GM23338 (cell line): ENCODE results near the gene LUZP2. TPM values are rescaled to one million over a fixed set of nuclear protein-coding genes. Genes with fewer than 3 reads are reported as not detected.

ENCODE experiments used
- ATAC-seq: fragments of 200-7000 bp; cut with Tn5 transposase; 3 replicates; pipeline ENCODE4 v1.9.1; 2020
- DNase-seq: peaks from one replicate; pipeline ENCODE4 v3.0.0-alpha.2; 2015; ENCODE audit warnings: low spot score
- H2AFZ ChIP-seq: fragments of 200-600 bp; sonication (generic); 2 replicates; pipeline ENCODE4 v1.8.0; 2016; ENCODE audit warnings: antibody characterized with exemption, mild to moderate bottlenecking, moderate library complexity
- H3F3A ChIP-seq: fragments of 200-600 bp; sonication (generic); replicated peaks from 2 replicates; pipeline ENCODE4 v1.8.0; 2017; ENCODE audit warnings: antibody characterized with exemption, mixed run types, low read depth
- H3K27ac ChIP-seq: fragments of 200-600 bp; sonication (generic); 2 replicates; pipeline ENCODE4 v1.6.1; 2016; ENCODE audit warnings: low read depth
- H3K27me3 ChIP-seq: fragments of 200-600 bp; sonication (generic); 2 replicates; pipeline ENCODE4 v1.8.0; 2016; ENCODE audit warnings: mild to moderate bottlenecking, mixed run types, moderate library complexity; ENCODE audit not compliant: insufficient read depth
- H3K36me3 ChIP-seq: fragments of 200-600 bp; sonication (generic); 2 replicates; pipeline ENCODE4 v1.8.0; 2016; ENCODE audit warnings: mild to moderate bottlenecking; ENCODE audit not compliant: insufficient read depth
- H3K4me1 ChIP-seq: fragments of 200-600 bp; sonication (generic); 2 replicates; pipeline ENCODE4 v1.8.0; 2016; ENCODE audit warnings: mild to moderate bottlenecking, moderate library complexity; ENCODE audit not compliant: insufficient read depth
- H3K4me2 ChIP-seq: fragments of 200-600 bp; sonication (generic); 2 replicates; pipeline ENCODE4 v1.7.1; 2017; ENCODE audit warnings: mixed run types
- H3K4me3 ChIP-seq: fragments of 200-600 bp; sonication (generic); 2 replicates; pipeline ENCODE4 v1.6.1; 2016; ENCODE audit warnings: mixed run types
- H3K79me2 ChIP-seq: fragments of 200-600 bp; sonication (generic); replicated peaks from 2 replicates; pipeline ENCODE4 v1.8.0; 2017; ENCODE audit warnings: mild to moderate bottlenecking; ENCODE audit not compliant: insufficient read depth
- H3K9me2 ChIP-seq: fragments of 200-600 bp; sonication (generic); 2 replicates; pipeline ENCODE4 v1.8.0; 2017; ENCODE audit not compliant: insufficient read depth
- H4K20me1 ChIP-seq: fragments of 200-600 bp; sonication (generic); replicated peaks from 2 replicates; pipeline ENCODE4 v1.8.0; 2017; ENCODE audit warnings: mild to moderate bottlenecking; ENCODE audit not compliant: insufficient read depth
- H3K27ac Mint-ChIP-seq: 2 replicates; pipeline ENCODE4 v1.8.0; 2020; ENCODE audit warnings: inconsistent platforms, mild to moderate bottlenecking, moderate library complexity, mixed read lengths
- H3K27me3 Mint-ChIP-seq: 3 replicates; pipeline ENCODE4 v1.8.0; 2022; ENCODE audit warnings: low read depth, mild to moderate bottlenecking, moderate library complexity, mixed read lengths, inconsistent platforms; ENCODE audit not compliant: insufficient read depth, poor library complexity
- H3K36me3 Mint-ChIP-seq: 3 replicates; pipeline ENCODE4 v1.8.0; 2021; ENCODE audit warnings: low read depth, mild to moderate bottlenecking, inconsistent platforms, moderate library complexity, mixed read lengths
- H3K4me1 Mint-ChIP-seq: 3 replicates; pipeline ENCODE4 v1.8.0; 2020; ENCODE audit warnings: mild to moderate bottlenecking, inconsistent platforms, mixed read lengths
- H3K4me3 Mint-ChIP-seq: 3 replicates; pipeline ENCODE4 v1.8.0; 2021; ENCODE audit warnings: moderate library complexity, mild to moderate bottlenecking, inconsistent platforms, mixed read lengths
- H3K9me3 Mint-ChIP-seq: 3 replicates; pipeline ENCODE4 v1.8.0; 2020; ENCODE audit warnings: moderate library complexity, mild to moderate bottlenecking, inconsistent platforms, mixed read lengths
- CREB1 ChIP-seq: fragments of 250-450 bp; sonication (Bioruptor Pico); IDR thresholded peaks from 2 replicates; pipeline ENCODE4 v1.5.0; 2020; ENCODE audit warnings: low read depth, mild to moderate bottlenecking, moderate library complexity
- EZH2 ChIP-seq: fragments of 200-600 bp; sonication (generic); IDR thresholded peaks from one replicate; pipeline ENCODE4 v1.8.0; 2017; ENCODE audit warnings: antibody characterized with exemption, mild to moderate bottlenecking, low read depth; ENCODE audit not compliant: unreplicated experiment
- EZH2phosphoT487 ChIP-seq: fragments of 200-600 bp; sonication (generic); IDR thresholded peaks from one replicate; pipeline ENCODE4 v1.8.1; 2018; ENCODE audit warnings: antibody characterized with exemption; ENCODE audit not compliant: unreplicated experiment
- JUNB ChIP-seq: IDR thresholded peaks from one replicate; pipeline ENCODE4 v1.6.1; 2016; ENCODE audit warnings: antibody characterized with exemption; ENCODE audit not compliant: unreplicated experiment
- NANOG ChIP-seq: IDR thresholded peaks from 2 replicates; pipeline ENCODE4 v1.6.1; 2016; ENCODE audit warnings: antibody characterized with exemption, borderline replicate concordance
- POLR2AphosphoS5 ChIP-seq: IDR thresholded peaks from 2 replicates; pipeline ENCODE4 v1.6.1; 2016; ENCODE audit warnings: antibody characterized with exemption, low read depth
- ZNF114 ChIP-seq: fragments of 250-450 bp; sonication (Bioruptor Pico); IDR thresholded peaks from 2 replicates; pipeline ENCODE4 v1.5.0; 2020; ENCODE audit warnings: mild to moderate bottlenecking, moderate library complexity
- ZNF331 ChIP-seq: fragments of 250-450 bp; sonication (Bioruptor Pico); IDR thresholded peaks from 2 replicates; pipeline ENCODE4 v1.5.0; 2020; ENCODE audit warnings: low read depth, mild to moderate bottlenecking, moderate library complexity
- ZNF462 ChIP-seq: fragments of 250-450 bp; sonication (Bioruptor Pico); IDR thresholded peaks from 2 replicates; pipeline ENCODE4 v1.5.0; 2020; ENCODE audit warnings: mild to moderate bottlenecking, moderate library complexity
- polyA plus RNA-seq: library from polyadenylated mRNA; unstranded; fragments of >200 nt; fragmentation: Nextera tagmentation; extraction: Ambion mirVana; gene quantifications from 2 replicates; pipeline ENCODE4 v1.2.1, GENCODE V29; 2016
- total RNA-seq: library from RNA; depleted of rRNA; stranded (reverse); fragments of >200 nt; shearing (Covaris generic); gene quantifications from 2 replicates; pipeline ENCODE4 v1.2.3, GENCODE V29; 2014
- TF ChIP-seq, protein P1 (sequence below), 2 experiments: fragments of 200-600 bp in 1 of 2; sonication (generic) in 1 of 2; conservative IDR thresholded peaks; 2 replicates each; pipeline versions ENCODE4 v1.5.1 to v1.6.1; 2016 to 2017; ENCODE audit warnings: antibody characterized with exemption in 2 of 2, low read depth in 2 of 2, mild to moderate bottlenecking in 2 of 2, moderate library complexity in 1 of 2
- TF ChIP-seq, protein P2 (sequence below): IDR thresholded peaks from 2 replicates; pipeline ENCODE4 v1.6.1; 2016; ENCODE audit warnings: antibody characterized with exemption

LUZP2 gene
- total and polyA plus RNA-seq, 2 experiments from 2014 or later = 2.0 to 9.2 TPM

DNA sequence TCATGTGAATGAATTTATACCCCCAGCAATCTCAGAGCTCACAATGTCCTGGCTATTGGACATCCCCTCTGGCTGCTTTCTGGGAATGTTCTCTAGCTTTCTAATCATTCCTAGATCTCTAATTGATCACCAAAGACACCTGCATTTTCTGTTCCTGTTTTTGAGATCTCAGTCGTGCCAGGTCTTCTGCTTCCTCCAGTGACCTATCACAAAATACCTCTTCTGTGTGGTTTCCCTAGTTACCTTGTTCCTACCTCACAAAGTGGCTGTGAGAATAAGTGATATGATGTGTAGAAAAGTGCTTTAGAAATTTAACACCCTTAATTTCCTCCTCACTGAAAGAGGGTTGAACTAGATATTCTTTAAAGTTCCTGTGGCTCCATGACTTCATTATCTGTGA, 92.2 kb downstream of the LUZP2 start:
- Histone ChIP-seq H2AFZ (no peak overlapping the region), H3K9me2 (no peaks in the 10 kb centered on the region), H3K4me2 (no peak overlapping the region), H4K20me1 (no peaks in the 10 kb centered on the region), H3K27ac (no peak overlapping the region), H3K4me1 (no peaks in the 10 kb centered on the region), H3K27me3 (no peaks in the 10 kb centered on the region), H3F3A (no peaks in the 10 kb centered on the region), H3K79me2 (no peaks in the 10 kb centered on the region), H3K36me3 (no peaks in the 10 kb centered on the region), H3K4me3 (no peak overlapping the region)
- Mint-ChIP-seq H3K4me1 (no peaks in the 10 kb centered on the region), H3K27ac (no peak overlapping the region), H3K36me3 (no peaks in the 10 kb centered on the region), H3K9me3 (no peaks in the 10 kb centered on the region), H3K27me3 (no peaks in the 10 kb centered on the region), H3K4me3 (no peak overlapping the region)
- TF ChIP-seq ZNF114 (CRISPR knock-in tag) = no peak
- no peak for TF ChIP-seq ZNF462
- TF ChIP-seq, protein P1, sequence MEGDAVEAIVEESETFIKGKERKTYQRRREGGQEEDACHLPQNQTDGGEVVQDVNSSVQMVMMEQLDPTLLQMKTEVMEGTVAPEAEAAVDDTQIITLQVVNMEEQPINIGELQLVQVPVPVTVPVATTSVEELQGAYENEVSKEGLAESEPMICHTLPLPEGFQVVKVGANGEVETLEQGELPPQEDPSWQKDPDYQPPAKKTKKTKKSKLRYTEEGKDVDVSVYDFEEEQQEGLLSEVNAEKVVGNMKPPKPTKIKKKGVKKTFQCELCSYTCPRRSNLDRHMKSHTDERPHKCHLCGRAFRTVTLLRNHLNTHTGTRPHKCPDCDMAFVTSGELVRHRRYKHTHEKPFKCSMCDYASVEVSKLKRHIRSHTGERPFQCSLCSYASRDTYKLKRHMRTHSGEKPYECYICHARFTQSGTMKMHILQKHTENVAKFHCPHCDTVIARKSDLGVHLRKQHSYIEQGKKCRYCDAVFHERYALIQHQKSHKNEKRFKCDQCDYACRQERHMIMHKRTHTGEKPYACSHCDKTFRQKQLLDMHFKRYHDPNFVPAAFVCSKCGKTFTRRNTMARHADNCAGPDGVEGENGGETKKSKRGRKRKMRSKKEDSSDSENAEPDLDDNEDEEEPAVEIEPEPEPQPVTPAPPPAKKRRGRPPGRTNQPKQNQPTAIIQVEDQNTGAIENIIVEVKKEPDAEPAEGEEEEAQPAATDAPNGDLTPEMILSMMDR (conservative IDR thresholded peaks at IDR 0.05; ENCODE audit: low read depth in 2 of 2) = no peak
- no peak for TF ChIP-seq NANOG
- TF ChIP-seq CREB1 (CRISPR knock-in tag) = no peak
- no peak for TF ChIP-seq EZH2
- TF ChIP-seq EZH2phosphoT487 = no peak
- no peak for TF ChIP-seq JUNB
- TF ChIP-seq ZNF331 (CRISPR knock-in tag) = no peak
- TF ChIP-seq, protein P2, sequence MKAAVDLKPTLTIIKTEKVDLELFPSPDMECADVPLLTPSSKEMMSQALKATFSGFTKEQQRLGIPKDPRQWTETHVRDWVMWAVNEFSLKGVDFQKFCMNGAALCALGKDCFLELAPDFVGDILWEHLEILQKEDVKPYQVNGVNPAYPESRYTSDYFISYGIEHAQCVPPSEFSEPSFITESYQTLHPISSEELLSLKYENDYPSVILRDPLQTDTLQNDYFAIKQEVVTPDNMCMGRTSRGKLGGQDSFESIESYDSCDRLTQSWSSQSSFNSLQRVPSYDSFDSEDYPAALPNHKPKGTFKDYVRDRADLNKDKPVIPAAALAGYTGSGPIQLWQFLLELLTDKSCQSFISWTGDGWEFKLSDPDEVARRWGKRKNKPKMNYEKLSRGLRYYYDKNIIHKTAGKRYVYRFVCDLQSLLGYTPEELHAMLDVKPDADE = no peak
- no peak for TF ChIP-seq POLR2AphosphoS5
- DNase-seq (no peak), ATAC-seq (no peak)
